Measurements from ENCODE around the gene KCNJ14.

GRCh38 chr19:48444129-48444935, 11.0 kb upstream of the KCNJ14 start:
- TF ChIP-seq POLR2A (IDR thresholded peaks at IDR 0.05) (no peak), POLR2AphosphoS5 (IDR thresholded peaks at IDR 0.05) (no peak), CTCF (IDR thresholded peaks at IDR 0.05) (no peak), EP300 (IDR thresholded peaks at IDR 0.05) (no peak)
